Keratinocyte (primary cell): ENCODE data around the gene AFF2. TPM values are rescaled to one million over a fixed set of nuclear protein-coding genes. Genes with fewer than 3 reads are reported as not detected.

Experiments
- DNase-seq: peaks from one replicate; pipeline ENCODE4 v3.0.0-alpha.2; 2011; ENCODE audit warnings: low read depth, missing footprints, low spot score
- FAIRE-seq: peaks from 2 replicates; lab custom pipeline; 2011; peaks lifted over from hg19 to GRCh38; lab: Jason Lieb, UNC
- H2AFZ ChIP-seq: 2 replicates; pipeline ENCODE4 v1.6.0; 2012; ENCODE audit warnings: low read length, control low read depth, inconsistent platforms; ENCODE audit not compliant: control insufficient read depth
- H3K27ac ChIP-seq: 2 replicates; pipeline ENCODE4 v1.5.1; 2011; ENCODE audit warnings: low read length; ENCODE audit not compliant: control insufficient read depth, insufficient read depth
- H3K27me3 ChIP-seq: 3 replicates; pipeline ENCODE4 v1.6.0; 2011; ENCODE audit warnings: low read length; ENCODE audit not compliant: control insufficient read depth, insufficient read depth; ENCODE audit errors: extremely low read depth
- H3K36me3 ChIP-seq, 2 experiments: 2 replicates in 1 of 2; 3 replicates in 1 of 2; pipeline ENCODE4 v1.5.1; 2011; ENCODE audit warnings: low read length in 2 of 2, mild to moderate bottlenecking in 1 of 2; ENCODE audit not compliant: control insufficient read depth in 2 of 2, insufficient read depth in 2 of 2; ENCODE audit errors: extremely low read depth in 1 of 2
- H3K4me1 ChIP-seq: 3 replicates; pipeline ENCODE4 v1.5.1; 2011; ENCODE audit warnings: low read length; ENCODE audit not compliant: control insufficient read depth, insufficient read depth; ENCODE audit errors: extremely low read depth
- H3K4me2 ChIP-seq: 3 replicates; pipeline ENCODE4 v1.6.0; 2011; ENCODE audit warnings: low read depth, low read length; ENCODE audit not compliant: control insufficient read depth, insufficient read depth; ENCODE audit errors: extremely low read depth
- H3K4me3 ChIP-seq, 3 experiments: fragments of 200-600 bp in 1 of 3; sonication (generic) in 1 of 3; 2 replicates in 2 of 3; 3 replicates in 1 of 3; pipeline ENCODE4 v1.5.1; 2011 to 2016; ENCODE audit warnings: low read length in 3 of 3, mild to moderate bottlenecking in 3 of 3, control low read depth in 2 of 3, inconsistent platforms in 1 of 3, low read depth in 1 of 3, mixed read lengths in 1 of 3, mixed run types in 1 of 3, moderate library complexity in 1 of 3; ENCODE audit not compliant: control insufficient read depth in 2 of 3, insufficient read depth in 2 of 3; ENCODE audit errors: extremely low read depth in 1 of 3
- H3K79me2 ChIP-seq: 2 replicates; pipeline ENCODE4 v1.6.0; 2012; ENCODE audit warnings: low read length; ENCODE audit not compliant: control insufficient read depth, insufficient read depth
- H3K9ac ChIP-seq: 3 replicates; pipeline ENCODE4 v1.6.0; 2011; ENCODE audit warnings: low read length; ENCODE audit not compliant: control insufficient read depth, insufficient read depth; ENCODE audit errors: extremely low read depth
- H3K9me1 ChIP-seq: 3 replicates; pipeline ENCODE4 v1.6.0; 2011; ENCODE audit warnings: low read length; ENCODE audit not compliant: control insufficient read depth, insufficient read depth; ENCODE audit errors: extremely low read depth
- H3K9me3 ChIP-seq: 2 replicates; pipeline ENCODE4 v1.5.1; 2012; ENCODE audit warnings: low read depth, low read length; ENCODE audit not compliant: control insufficient read depth
- H4K20me1 ChIP-seq: 3 replicates; pipeline ENCODE4 v1.6.0; 2011; ENCODE audit warnings: low read length; ENCODE audit not compliant: control insufficient read depth, insufficient read depth; ENCODE audit errors: extremely low read depth
- CTCF ChIP-seq, 3 experiments: IDR thresholded peaks in 1 of 3; conservative IDR thresholded peaks in 1 of 3; optimal IDR thresholded peaks in 1 of 3; 2 replicates in 2 of 3; 3 replicates in 1 of 3; pipeline versions ENCODE3 to v1.5.1; 2011; ENCODE audit warnings: low read length in 3 of 3, mild to moderate bottlenecking in 3 of 3, moderate library complexity in 2 of 3, control low read depth in 1 of 3, inconsistent platforms in 1 of 3; ENCODE audit not compliant: insufficient read depth in 2 of 3; ENCODE audit errors: extremely low read depth in 1 of 3
- EZH2 ChIP-seq: IDR thresholded peaks from one replicate; pipeline ENCODE4 v1.6.1; 2012; ENCODE audit warnings: inconsistent platforms, mild to moderate bottlenecking, low read length, moderate library complexity
- dilution Hi-C: fragments of 300-500 bp; cut with MboI; formaldehyde crosslinking; loops from one replicate; pipeline ENCODE4 v1.7.0; 2020; ENCODE audit warnings: low sequenced_read_pairs; ENCODE audit not compliant: extremely low pct_ligation_motif_present
- polyA plus RNA-seq, 5 experiments: library from polyadenylated mRNA; depleted of rRNA in 3 of 5; stranded (reverse) in 3 of 5; stranded (forward) in 1 of 5; unstranded in 1 of 5; fragments of >200 nt; gene quantifications; 1 replicate in 1 of 5; 2 replicates in 3 of 5; 3 replicates in 1 of 5; pipeline versions ENCODE4 v1.2.1 to v1.2.3, GENCODE V29; 2011 to 2012; ENCODE audit warnings: missing spikeins in 2 of 5, low read depth in 1 of 5, low replicate concordance in 1 of 5

Gene AFF2
- polyA plus RNA-seq, 1 donor (not counting 4 experiments of a cell fraction or from before 2014, with no cell fraction given) = 0.01 TPM

GRCh38 chrX:148856505-148856904 lies 356.1 kb downstream of the AFF2 start:
- dilution Hi-C loops = no loop called here
- Histone ChIP-seq H3K9me1 (no peaks in the 10 kb centered on the region), H4K20me1 (no peaks in the 10 kb centered on the region), H3K27ac (no peak overlapping the region), H3K27me3 (no peaks in the 10 kb centered on the region), H3K4me3 (no peak overlapping the region), H3K79me2 (no peaks in the 10 kb centered on the region), H3K9ac (no peak overlapping the region), H3K4me2 (no peak overlapping the region), H2AFZ (no peak overlapping the region), H3K9me3 (no peaks in the 10 kb centered on the region), H3K4me1 (no peaks in the 10 kb centered on the region), H3K36me3 (no peaks in the 10 kb centered on the region)
- TF ChIP-seq EZH2 (no peak), CTCF (optimal IDR thresholded peaks at IDR 0.05 in 1 of 3, IDR thresholded peaks at IDR 0.05 in 1 of 3, conservative IDR thresholded peaks at IDR 0.05 in 1 of 3; ENCODE audit: extremely low read depth in 1 of 3, insufficient read depth in 2 of 3, low read length in 3 of 3) (no peak)
- DNase-seq = no peak
- FAIRE-seq = no peak

- H3K27me3 ChIP-seq = no peaks in the 10 kb centered on the region
- H3K27ac ChIP-seq = no peak overlapping the region
- H3K9me1 ChIP-seq = no peaks in the 10 kb centered on the region
- dilution Hi-C loops = no loop called here
- no peaks in the 10 kb centered on the region for H3K79me2 ChIP-seq
- no peak overlapping the region for H3K4me3 ChIP-seq
- DNase-seq = no peak
- H2AFZ ChIP-seq = no peak overlapping the region
- H4K20me1 ChIP-seq = no peaks in the 10 kb centered on the region
- H3K4me1 ChIP-seq = peaks cover 7% of the 10 kb centered on the region
- TF ChIP-seq CTCF (optimal IDR thresholded peaks at IDR 0.05 in 1 of 3, IDR thresholded peaks at IDR 0.05 in 1 of 3, conservative IDR thresholded peaks at IDR 0.05 in 1 of 3; ENCODE audit: extremely low read depth in 1 of 3, insufficient read depth in 2 of 3, low read length in 3 of 3) (no peak), EZH2 (no peak)
- no peak overlapping the region for H3K9ac ChIP-seq
- H3K36me3 ChIP-seq = no peaks in the 10 kb centered on the region
- FAIRE-seq = no peak
- no peaks in the 10 kb centered on the region for H3K9me3 ChIP-seq
- H3K4me2 ChIP-seq = no peak overlapping the region
Observed at GRCh38 chrX:148865277-148866210, 365.1 kb downstream of the AFF2 start.
